Esophagus squamous epithelium (tissue), 5 donors: ENCODE measurements around the gene P4HTM. TPM values are rescaled to one million over a fixed set of nuclear protein-coding genes. Genes with fewer than 3 reads are reported as not detected.
A peak's percentile ranks its signal among the peaks of the same experiment; 100 is the strongest.

ENCODE experiments used
- DNase-seq: peaks from one replicate; lab custom pipeline; 2025; lab: John Stamatoyannopoulos, UW
- H3K27ac ChIP-seq, 4 donors: fragments of 200-600 bp; sonication (generic); one replicate each; pipeline ENCODE4 v1.5.1; 2016 to 2019; ENCODE audit warnings: mild to moderate bottlenecking in 1 of 4
- H3K27me3 ChIP-seq, 4 donors: fragments of 200-600 bp; sonication (generic); 1 replicate in 3 of 4; 2 replicates in 1 of 4; pipeline versions ENCODE4 v1.5.1 to v1.6.0; 2017 to 2021; ENCODE audit warnings: antibody characterized with exemption in 1 of 4
- H3K36me3 ChIP-seq, 3 donors: fragments of 200-600 bp; sonication (generic); one replicate each; pipeline ENCODE4 v1.5.1; 2016 to 2019
- H3K4me1 ChIP-seq, 3 donors: fragments of 200-600 bp; sonication (generic); one replicate each; pipeline ENCODE4 v1.5.1; 2017 to 2019
- H3K4me3 ChIP-seq, 4 donors: fragments of 200-600 bp; sonication (generic); 1 replicate in 3 of 4; 2 replicates in 1 of 4; pipeline ENCODE4 v1.5.1; 2016 to 2019; ENCODE audit warnings: mild to moderate bottlenecking in 2 of 4, moderate library complexity in 1 of 4
- H3K9me3 ChIP-seq, 3 donors: fragments of 200-600 bp; sonication (generic); one replicate each; pipeline ENCODE4 v1.5.1; 2016 to 2019
- CTCF ChIP-seq, 6 experiments: fragments of 450-650 bp in 4 of 6; fragments of 200-600 bp in 2 of 6; sonication (generic) in 2 of 6; IDR thresholded peaks; one replicate each; pipeline ENCODE4 v1.5.1; 2016 to 2019; ENCODE audit warnings: antibody characterized with exemption in 6 of 6, mild to moderate bottlenecking in 4 of 6, moderate library complexity in 4 of 6
- POLR2A ChIP-seq, 4 donors: fragments of 450-650 bp; IDR thresholded peaks; one replicate each; pipeline ENCODE4 v1.6.1; 2017; ENCODE audit warnings: antibody characterized with exemption in 4 of 4, mild to moderate bottlenecking in 4 of 4, moderate library complexity in 3 of 4
- WGBS, 2 donors: methylation state at CpG; one replicate each; pipeline ENCODE4 v1.1.5; 2018; 5-methylcytosine and 5-hydroxymethylcytosine counted together
- intact Hi-C: fragments of 100-400 bp; cut with DNase I; formaldehyde crosslinking; loops from one replicate; pipeline ENCODE4 v1.15.0; 2022
- total RNA-seq, 4 donors: library from RNA; depleted of rRNA; stranded (reverse); fragments of >200 nt; gene quantifications; one replicate each; pipeline ENCODE4 v1.1.0, GENCODE V29; 2016
- donor health status: DM: yes; HTN: yes; CAD: no.

The P4HTM gene
- total RNA-seq, 4 donors from 2014 or later, result 5.7 to 28.1 (median 16.7) TPM

- 0% methylated on average over 5 of the region's 51 CpGs; no CpG with 5 or more reads in 1 of the 2 donors for WGBS, 2 donors
Observed at GRCh38 chr3:49020330-49021212, 30.5 kb downstream of the P4HTM start.

GRCh38 chr3:49021213-49021812 lies 31.3 kb downstream of the P4HTM start:
- Histone ChIP-seq H3K9me3 (no peaks in the 10 kb centered on the region), H3K36me3 (peaks cover 24 to 42% (median 28%) of the 10 kb centered on the region in 3 donors), H3K4me3 (peak overlapping the region; percentile 66 to 99 (median 93)), H3K27ac (peak overlapping the region; percentile 97 to 100 (median 99)), H3K4me1 (peaks cover 37 to 83% (median 38%) of the 10 kb centered on the region in 3 donors), H3K27me3 (no peaks in the 10 kb centered on the region)
- DNase-seq, result peak; percentile 94
- WGBS, 2 donors, result 0% methylated on average over 13 of the region's 60 CpGs; no CpG with 5 or more reads in 1 of the 2 donors
- intact Hi-C loops, result loop anchor here (10.0 kb wide), 1 partner anchor 73 kb away; the partner anchor contains the start of gene QRICH1
- TF ChIP-seq POLR2A (IDR thresholded peaks at IDR 0.05) (peak in 3 of 4 donors; percentile 98 to 100 (median 98)), CTCF (IDR thresholded peaks at IDR 0.05) (no peak)

More at GRCh38 chr3:49020330-49021212, 30.5 kb downstream of the P4HTM start:
- no peaks in the 10 kb centered on the region for H3K9me3 ChIP-seq
- H3K27me3 ChIP-seq, result no peaks in the 10 kb centered on the region
- DNase-seq, result no peak
- TF ChIP-seq POLR2A (IDR thresholded peaks at IDR 0.05) (no peak), CTCF (IDR thresholded peaks at IDR 0.05) (no peak)
- peaks cover 37 to 75% (median 38%) of the 10 kb centered on the region in 3 donors for H3K4me1 ChIP-seq
- H3K27ac ChIP-seq, result peak overlapping the region; percentile 97 to 100 (median 99)
- H3K36me3 ChIP-seq, result peaks cover 18 to 42% (median 25%) of the 10 kb centered on the region in 3 donors
- peak overlapping the region; percentile 66 to 99 (median 93) for H3K4me3 ChIP-seq
- intact Hi-C loops, result loop anchor here (10.0 kb wide), 1 partner anchor 74 kb away; the partner anchor contains the start of gene QRICH1

GRCh38 chr3:49021813-49022687 lies 32.0 kb downstream of the P4HTM start, which contains the start of gene NDUFAF3:
Gene NDUFAF3, plus strand, starts transcription at chr3:49022121. Its CDS starts 24 bp downstream, at chr3:49022145.
- Histone ChIP-seq H3K4me1 (peaks cover 36 to 82% (median 37%) of the 10 kb centered on the region in 3 donors), H3K4me3 (peak within 1 kb of the TSS; percentile 66 to 99 (median 93)), H3K27ac (peak within 1 kb of the TSS; percentile 97 to 100 (median 99)), H3K9me3 (no peaks in the 10 kb centered on the region), H3K27me3 (no peaks in the 10 kb centered on the region), H3K36me3 (peaks cover 28 to 44% (median 32%) of the 10 kb centered on the region in 3 donors)
- intact Hi-C loops, result loop anchor here (10.0 kb wide), 1 partner anchor 73 kb away; the partner anchor contains the start of gene QRICH1
- peak; percentile 77 for DNase-seq
- WGBS, 2 donors, result 0% methylated on average over 3 to 6 of the region's 83 CpGs
- peak in 2 of 4 donors; percentile 88 to 89 for TF ChIP-seq POLR2A (IDR thresholded peaks at IDR 0.05)
- TF ChIP-seq CTCF (IDR thresholded peaks at IDR 0.05), result peak; percentile 92 to 98 (median 96)

GRCh38 chr3:49022688-49023171 lies 32.7 kb downstream of the P4HTM start:
- no peaks in the 10 kb centered on the region for H3K9me3 ChIP-seq
- no peak for DNase-seq
- intact Hi-C loops, result loop anchor here (10.0 kb wide), 1 partner anchor 72 kb away; the partner anchor contains the start of gene QRICH1
- WGBS, 2 donors, result 7 to 15% methylated on average over 3 to 4 of the region's 12 CpGs
- peaks cover 28 to 51% (median 32%) of the 10 kb centered on the region in 3 donors for H3K36me3 ChIP-seq
- no peak for TF ChIP-seq POLR2A (IDR thresholded peaks at IDR 0.05)
- TF ChIP-seq CTCF (IDR thresholded peaks at IDR 0.05), result peak in 1 of 6 experiments; percentile 9
- H3K4me3 ChIP-seq, result peak overlapping the region; percentile 66 to 99 (median 93)
- peaks cover 30 to 82% (median 35%) of the 10 kb centered on the region in 3 donors for H3K4me1 ChIP-seq
- H3K27me3 ChIP-seq, result no peaks in the 10 kb centered on the region
- peak overlapping the region; percentile 97 to 100 (median 99) for H3K27ac ChIP-seq
